NCI-H460 (cell line): Measurements from ENCODE around the gene CCBE1. TPM values are rescaled to one million over a fixed set of nuclear protein-coding genes. Genes with fewer than 3 reads are reported as not detected.
"Not testable (repeated sequence)": the region's sequence is repeated elsewhere in the genome, so short reads cannot be mapped to it uniquely, and the experiment has no call there.

Experiments used
- DNase-seq: peaks from one replicate; pipeline ENCODE4 v3.0.0-alpha.2; 2016; ENCODE audit warnings: low read depth; ENCODE audit errors: extremely low read depth
- total RNA-seq: library from RNA; depleted of rRNA; stranded (reverse); fragments of >200 nt; shearing (Covaris generic); gene quantifications from 2 replicates; pipeline ENCODE4 v1.2.3, GENCODE V29; 2014

CCBE1 gene
- total RNA-seq, 1 experiment from 2014 or later: not detected

- no peak for DNase-seq
Measured at GRCh38 chr18:59717291-59717690, 20.1 kb upstream of the CCBE1 start.

- DNase-seq: no peak
Measured at GRCh38 chr18:59715966-59716369, 18.7 kb upstream of the CCBE1 start.

GRCh38 chr18:59715445-59715844 lies 18.2 kb upstream of the CCBE1 start:
- DNase-seq: no peak

- DNase-seq: not testable (repeated sequence)
Measured at GRCh38 chr18:59714096-59714495, 16.9 kb upstream of the CCBE1 start.

GRCh38 chr18:59712311-59712710 lies 15.1 kb upstream of the CCBE1 start:
- DNase-seq: no peak

- DNase-seq: no peak
Measured at GRCh38 chr18:59708988-59709387, 11.8 kb upstream of the CCBE1 start.

- DNase-seq: no peak
Measured at GRCh38 chr18:59707306-59707705, 10.1 kb upstream of the CCBE1 start.

GRCh38 chr18:59706499-59706898 lies 9.3 kb upstream of the CCBE1 start:
- no peak for DNase-seq

- DNase-seq: no peak
Measured at GRCh38 chr18:59705145-59705544, 7.9 kb upstream of the CCBE1 start.

GRCh38 chr18:59704146-59704545 lies 6.9 kb upstream of the CCBE1 start:
- no peak for DNase-seq

- no peak for DNase-seq
Measured at GRCh38 chr18:59701272-59701671, 4.0 kb upstream of the CCBE1 start.

- DNase-seq: no peak
Measured at GRCh38 chr18:59700535-59700967, 3.3 kb upstream of the CCBE1 start.

- no peak for DNase-seq
Measured at GRCh38 chr18:59699750-59700534, 2.7 kb upstream of the CCBE1 start.

GRCh38 chr18:59699061-59699460 lies 1.8 kb upstream of the CCBE1 start:
- no peak for DNase-seq

- DNase-seq: no peak
Measured at GRCh38 chr18:59696311-59697235, 650 bp downstream of the CCBE1 start.

- DNase-seq: no peak
Measured at GRCh38 chr18:59695551-59695950, 1.7 kb downstream of the CCBE1 start.

- DNase-seq: no peak
Measured at GRCh38 chr18:59694824-59695223, 2.4 kb downstream of the CCBE1 start.

- no peak for DNase-seq
Measured at GRCh38 chr18:59691996-59692395, 5.2 kb downstream of the CCBE1 start.

- DNase-seq: no peak
Measured at GRCh38 chr18:59690996-59691395, 6.2 kb downstream of the CCBE1 start.

- DNase-seq: no peak
Measured at GRCh38 chr18:59690186-59690982, 6.8 kb downstream of the CCBE1 start.

- no peak for DNase-seq
Measured at GRCh38 chr18:59689756-59690155, 7.5 kb downstream of the CCBE1 start.
